ENCODE results near the gene DGKQ.

GRCh38 chr4:913280-913618, 60.1 kb downstream of the DGKQ start:
- TF ChIP-seq JUNB (IDR thresholded peaks at IDR 0.05; ENCODE audit: unreplicated experiment) = no peak
- TF ChIP-seq CTCF (conservative IDR thresholded peaks at IDR 0.05; ENCODE audit: low read depth in 2 of 2) = no peak
- TF ChIP-seq REST (IDR thresholded peaks at IDR 0.05; ENCODE audit: unreplicated experiment) = no peak
- no peak for TF ChIP-seq EZH2 (IDR thresholded peaks at IDR 0.05; ENCODE audit: low read depth, unreplicated experiment)
- no peak for TF ChIP-seq POLR2AphosphoS5 (IDR thresholded peaks at IDR 0.05; ENCODE audit: low read depth)
- no peak for TF ChIP-seq EZH2phosphoT487 (IDR thresholded peaks at IDR 0.05; ENCODE audit: unreplicated experiment)
- no peak for TF ChIP-seq STAT1 (IDR thresholded peaks at IDR 0.05; ENCODE audit: unreplicated experiment)
- no peak for TF ChIP-seq CREB1 (CRISPR knock-in tag; IDR thresholded peaks at IDR 0.05; ENCODE audit: low read depth)
- TF ChIP-seq NANOG (IDR thresholded peaks at IDR 0.05; ENCODE audit: borderline replicate concordance) = no peak
- no peak for TF ChIP-seq ETS1 (IDR thresholded peaks at IDR 0.05)
- TF ChIP-seq ZNF114 (CRISPR knock-in tag; IDR thresholded peaks at IDR 0.05) = no peak
- TF ChIP-seq ZNF462 (CRISPR knock-in tag; IDR thresholded peaks at IDR 0.05) = no peak

All from GM23338 (cell line).